Measurements from ENCODE around the gene ZFP64. TPM values are rescaled to one million over a fixed set of nuclear protein-coding genes. Genes with fewer than 3 reads are reported as not detected.

ZFP64 gene
- total RNA-seq, 6 donors from 2014 or later = 7.9 to 23.5 (median 12.5) TPM

DNA sequence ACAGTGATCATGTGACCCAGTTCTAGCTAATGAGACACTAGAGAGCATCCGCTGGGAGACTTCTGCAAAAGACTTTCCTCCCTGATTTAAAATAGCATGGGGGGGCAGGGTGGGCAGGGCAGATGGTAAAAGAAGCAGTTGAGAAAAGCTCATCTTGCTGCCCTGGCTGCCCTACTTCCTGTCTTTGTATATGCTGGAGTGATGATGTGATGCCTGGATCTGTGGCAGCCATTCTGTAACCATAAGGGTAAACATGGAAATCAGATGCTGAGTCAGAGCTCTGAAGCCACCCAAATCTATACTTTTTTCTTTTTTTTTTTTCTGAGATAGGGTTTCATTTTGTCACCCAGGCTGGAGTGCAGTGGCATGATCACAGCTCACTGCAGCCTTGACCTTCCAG lies 25.4 kb downstream of the ZFP64 start:
- Histone ChIP-seq H3K27ac (no peak overlapping the region), H3K36me3 (peaks cover 0 to 49% (median 19%) of the 10 kb centered on the region in 4 donors), H3K4me3 (no peak overlapping the region), H3K27me3 (no peaks in the 10 kb centered on the region), H3K9me3 (peaks cover 0 to 9% (median 2%) of the 10 kb centered on the region in 4 donors), H3K4me1 (no peaks in the 10 kb centered on the region)
- ATAC-seq (ENCODE audit: low FRiP score in 2 of 2) (no peak), DNase-seq (no peak)
- TF ChIP-seq EP300 (IDR thresholded peaks at IDR 0.05) (no peak), POLR2A (IDR thresholded peaks at IDR 0.05) (no peak), POLR2AphosphoS5 (IDR thresholded peaks at IDR 0.05) (no peak), CTCF (IDR thresholded peaks at IDR 0.05) (no peak)
- WGBS, 2 donors = 100% methylated on average over 1 of the region's 1 CpG

- 94 to 97% methylated on average over 9 of the region's 9 CpGs for WGBS, 2 donors
- peaks cover 0 to 7% (median 0%) of the 10 kb centered on the region in 4 donors for H3K9me3 ChIP-seq
- H3K27ac ChIP-seq = no peak overlapping the region
- H3K4me1 ChIP-seq = no peaks in the 10 kb centered on the region
- DNase-seq = no peak
- no peak overlapping the region for H3K4me3 ChIP-seq
- H3K36me3 ChIP-seq = peaks cover 0 to 89% (median 49%) of the 10 kb centered on the region in 4 donors
- TF ChIP-seq CTCF (IDR thresholded peaks at IDR 0.05) (no peak), POLR2AphosphoS5 (IDR thresholded peaks at IDR 0.05) (no peak), EP300 (IDR thresholded peaks at IDR 0.05) (no peak), POLR2A (IDR thresholded peaks at IDR 0.05) (no peak)
- no peak for ATAC-seq (ENCODE audit: low FRiP score in 2 of 2)
- no peaks in the 10 kb centered on the region for H3K27me3 ChIP-seq
Measured at GRCh38 chr20:52160621-52161204, 30.9 kb downstream of the ZFP64 start.

GRCh38 chr20:52160049-52160570 lies 31.5 kb downstream of the ZFP64 start:
- WGBS, 2 donors = 97% methylated on average over 18 of the region's 18 CpGs
- ATAC-seq (ENCODE audit: low FRiP score in 2 of 2) (no peak), DNase-seq (peak in 1 of 2 donors; percentile 48)
- no peak for TF ChIP-seq POLR2A (IDR thresholded peaks at IDR 0.05)
- TF ChIP-seq CTCF (IDR thresholded peaks at IDR 0.05) = no peak
- TF ChIP-seq POLR2AphosphoS5 (IDR thresholded peaks at IDR 0.05) = no peak
- no peak for TF ChIP-seq EP300 (IDR thresholded peaks at IDR 0.05)
- no peaks in the 10 kb centered on the region for H3K27me3 ChIP-seq
- H3K27ac ChIP-seq = no peak overlapping the region
- H3K4me3 ChIP-seq = no peak overlapping the region
- peaks cover 0 to 5% (median 0%) of the 10 kb centered on the region in 4 donors for H3K9me3 ChIP-seq
- H3K4me1 ChIP-seq = no peaks in the 10 kb centered on the region
- peaks cover 0 to 83% (median 48%) of the 10 kb centered on the region in 4 donors for H3K36me3 ChIP-seq

GRCh38 chr20:52154575-52154974 lies 37.0 kb downstream of the ZFP64 start:
- Histone ChIP-seq H3K9me3 (peaks cover 0 to 5% (median 0%) of the 10 kb centered on the region in 4 donors), H3K27ac (no peak overlapping the region), H3K4me1 (no peaks in the 10 kb centered on the region), H3K27me3 (no peaks in the 10 kb centered on the region), H3K4me3 (no peak overlapping the region), H3K36me3 (peaks cover 0 to 59% (median 34%) of the 10 kb centered on the region in 4 donors)
- TF ChIP-seq POLR2AphosphoS5 (IDR thresholded peaks at IDR 0.05) (no peak), CTCF (IDR thresholded peaks at IDR 0.05) (no peak), EP300 (IDR thresholded peaks at IDR 0.05) (no peak), POLR2A (IDR thresholded peaks at IDR 0.05) (no peak)
- 51 to 61% methylated on average over 1 of the region's 1 CpG for WGBS, 2 donors
- no peak for ATAC-seq (ENCODE audit: low FRiP score in 2 of 2)
- DNase-seq = no peak

- no peak overlapping the region for H3K4me3 ChIP-seq
- ATAC-seq (ENCODE audit: low FRiP score in 2 of 2) (no peak), DNase-seq (no peak)
- no peak overlapping the region for H3K27ac ChIP-seq
- WGBS, 2 donors = 82 to 84% methylated on average over 7 of the region's 7 CpGs
- peaks cover 0 to 52% (median 28%) of the 10 kb centered on the region in 4 donors for H3K36me3 ChIP-seq
- peaks cover 0 to 5% (median 0%) of the 10 kb centered on the region in 4 donors for H3K9me3 ChIP-seq
- H3K4me1 ChIP-seq = no peaks in the 10 kb centered on the region
- no peaks in the 10 kb centered on the region for H3K27me3 ChIP-seq
- TF ChIP-seq CTCF (IDR thresholded peaks at IDR 0.05) (no peak), POLR2A (IDR thresholded peaks at IDR 0.05) (no peak), POLR2AphosphoS5 (IDR thresholded peaks at IDR 0.05) (no peak), EP300 (IDR thresholded peaks at IDR 0.05) (no peak)
Measured at GRCh38 chr20:52153896-52154295, 37.7 kb downstream of the ZFP64 start.

Data from upper lobe of left lung (tissue), 6 donors.